H1 (cell line): Measurements from ENCODE around the gene EEF1A2. TPM values are rescaled to one million over a fixed set of nuclear protein-coding genes. Genes with fewer than 3 reads are reported as not detected.
A peak's percentile ranks its signal among the peaks of the same experiment; 100 is the strongest.

Experiments used
- CTCF ChIA-PET: fragments of 300-600 bp; sonication (Branson Sonifier 250); formaldehyde crosslinking; loops from one replicate; lab custom pipeline; 2021; ENCODE audit not compliant: partially characterized antibody; lab: Charles Lee
- POLR2A ChIA-PET: fragments of 300-600 bp; sonication (Branson Sonifier 250); formaldehyde crosslinking; loops from one replicate; lab custom pipeline; 2021; ENCODE audit warnings: inconsistent platforms; ENCODE audit not compliant: partially characterized antibody; lab: Charles Lee
- DNase-seq, 2 experiments: peaks; one replicate each; pipeline versions ENCODE4 v3.0.0 to v3.0.0-alpha.2; 2010 to 2022; ENCODE audit warnings: low spot score in 2 of 2, low read depth in 1 of 2, mixed read lengths in 1 of 2
- FAIRE-seq: peaks from 2 replicates; lab custom pipeline; 2011; peaks lifted over from hg19 to GRCh38; lab: Jason Lieb, UNC
- H2AFZ ChIP-seq: 2 replicates; pipeline ENCODE4 v1.8.1; 2012; ENCODE audit warnings: low read length, inconsistent platforms
- H2AK5ac ChIP-seq: 2 replicates; pipeline ENCODE4 v1.6.1; 2013; ENCODE audit warnings: low read depth, low read length
- H2BK120ac ChIP-seq: replicated peaks from 2 replicates; pipeline ENCODE3; 2013; ENCODE audit warnings: low read depth, low read length, inconsistent platforms
- H2BK12ac ChIP-seq: 2 replicates; pipeline ENCODE4 v1.6.1; 2013; ENCODE audit warnings: low read depth, low read length
- H2BK15ac ChIP-seq: 2 replicates; pipeline ENCODE4 v1.6.1; 2013; ENCODE audit warnings: low read length
- H2BK20ac ChIP-seq: 2 replicates; pipeline ENCODE4 v1.6.1; 2013; ENCODE audit warnings: low read length
- H2BK5ac ChIP-seq: 2 replicates; pipeline ENCODE4 v1.6.1; 2013; ENCODE audit warnings: low read depth, low read length
- H3K14ac ChIP-seq: 2 replicates; pipeline ENCODE4 v1.6.1; 2013; ENCODE audit warnings: inconsistent platforms; ENCODE audit not compliant: insufficient read length
- H3K18ac ChIP-seq: 2 replicates; pipeline ENCODE4 v1.6.1; 2013; ENCODE audit warnings: low read length; ENCODE audit errors: extremely low read depth
- H3K23ac ChIP-seq: 2 replicates; pipeline ENCODE4 v1.6.1; 2013; ENCODE audit warnings: inconsistent platforms; ENCODE audit not compliant: insufficient read length
- H3K23me2 ChIP-seq: 2 replicates; pipeline ENCODE4 v1.6.1; 2013; ENCODE audit warnings: low read depth, low read length
- H3K27ac ChIP-seq: 2 replicates; pipeline ENCODE4 v1.6.1; 2011; ENCODE audit warnings: low read depth, low read length, inconsistent platforms
- H3K27me3 ChIP-seq, 4 experiments: replicated peaks in 1 of 4; 1 replicate in 1 of 4; 2 replicates in 3 of 4; pipeline versions ENCODE4 v1.6.1 to v1.8.1; 2011 to 2013; ENCODE audit warnings: low read length in 3 of 4, mild to moderate bottlenecking in 3 of 4, inconsistent platforms in 2 of 4, mixed read lengths in 2 of 4, moderate library complexity in 1 of 4; ENCODE audit not compliant: control insufficient read depth in 3 of 4, insufficient read depth in 3 of 4; ENCODE audit errors: extremely low read depth in 1 of 4
- H3K36me3 ChIP-seq, 4 experiments: 2 replicates each; pipeline versions ENCODE4 v1.6.1 to v1.8.1; 2011 to 2013; ENCODE audit warnings: mild to moderate bottlenecking in 4 of 4, low read length in 3 of 4, moderate library complexity in 2 of 4, control low read depth in 1 of 4, inconsistent platforms in 1 of 4; ENCODE audit not compliant: insufficient read depth in 4 of 4, control insufficient read depth in 2 of 4
- H3K4ac ChIP-seq: replicated peaks from 2 replicates; pipeline ENCODE3; 2013; ENCODE audit warnings: low read length, low read depth, mixed read lengths, inconsistent platforms; ENCODE audit not compliant: insufficient read length
- H3K4me1 ChIP-seq, 4 experiments: replicated peaks in 1 of 4; 1 replicate in 1 of 4; 2 replicates in 3 of 4; pipeline versions ENCODE4 v1.6.1 to v1.8.1; 2011 to 2013; ENCODE audit warnings: low read length in 3 of 4, inconsistent platforms in 2 of 4, mixed read lengths in 1 of 4; ENCODE audit not compliant: insufficient read depth in 4 of 4, control insufficient read depth in 3 of 4
- H3K4me2 ChIP-seq, 2 experiments: 2 replicates each; pipeline versions ENCODE4 v1.6.1 to v1.8.1; 2011 to 2013; ENCODE audit warnings: low read depth in 2 of 2, low read length in 2 of 2, control low read depth in 1 of 2, inconsistent platforms in 1 of 2, mild to moderate bottlenecking in 1 of 2; ENCODE audit not compliant: insufficient read depth in 1 of 2
- H3K4me3 ChIP-seq, 4 experiments: fragments of 200-600, 300-600 bp in 1 of 4; sonication (generic), shearing (Covaris generic), sonication (Bioruptor Twin) in 1 of 4; 2 replicates each; pipeline versions ENCODE4 v1.5.1 to v1.8.1; 2011 to 2016; ENCODE audit warnings: low read length in 4 of 4, low read depth in 3 of 4, control low read depth in 2 of 4, inconsistent platforms in 2 of 4, mild to moderate bottlenecking in 2 of 4, mixed read lengths in 1 of 4, moderate library complexity in 1 of 4; ENCODE audit not compliant: insufficient read depth in 2 of 4; ENCODE audit errors: extremely low read depth in 1 of 4
- H3K56ac ChIP-seq: replicated peaks from 2 replicates; pipeline ENCODE3; 2013; ENCODE audit warnings: low read depth, mild to moderate bottlenecking, mixed read lengths, low read length, inconsistent platforms; ENCODE audit not compliant: insufficient read length
- H3K79me1 ChIP-seq: 2 replicates; pipeline ENCODE4 v1.6.1; 2013; ENCODE audit warnings: low read depth, low read length, control low read depth
- H3K79me2 ChIP-seq, 2 experiments: 2 replicates each; pipeline versions ENCODE4 v1.6.1 to v1.8.1; 2012 to 2013; ENCODE audit warnings: low read length in 2 of 2, mild to moderate bottlenecking in 2 of 2, inconsistent platforms in 1 of 2; ENCODE audit not compliant: insufficient read depth in 2 of 2, control insufficient read depth in 1 of 2
- H3K9ac ChIP-seq, 4 experiments: replicated peaks in 1 of 4; 1 replicate in 1 of 4; 2 replicates in 3 of 4; pipeline versions ENCODE4 v1.6.1 to v1.8.1; 2011 to 2013; ENCODE audit warnings: low read depth in 3 of 4, low read length in 3 of 4, control low read depth in 2 of 4, mild to moderate bottlenecking in 2 of 4, moderate library complexity in 2 of 4, inconsistent platforms in 1 of 4; ENCODE audit errors: extremely low read depth in 1 of 4
- H3K9me3 ChIP-seq, 2 experiments: 2 replicates each; pipeline versions ENCODE4 v1.6.1 to v1.8.1; 2012 to 2013; ENCODE audit warnings: mild to moderate bottlenecking in 2 of 2, moderate library complexity in 2 of 2, control low read depth in 1 of 2, inconsistent platforms in 1 of 2, low read depth in 1 of 2, low read length in 1 of 2, mixed read lengths in 1 of 2; ENCODE audit not compliant: insufficient read depth in 2 of 2
- H4K20me1 ChIP-seq, 2 experiments: replicated peaks in 1 of 2; 2 replicates each; pipeline versions ENCODE3 to v1.8.1; 2011 to 2013; ENCODE audit warnings: inconsistent platforms in 2 of 2, low read length in 2 of 2, mild to moderate bottlenecking in 1 of 2; ENCODE audit not compliant: insufficient read depth in 2 of 2, control insufficient read depth in 1 of 2
- H4K5ac ChIP-seq: 2 replicates; pipeline ENCODE4 v1.6.1; 2013; ENCODE audit warnings: low read length, low read depth, mixed read lengths, inconsistent platforms; ENCODE audit not compliant: insufficient read length
- H4K8ac ChIP-seq: 2 replicates; pipeline ENCODE4 v1.8.0; 2013; ENCODE audit warnings: mild to moderate bottlenecking, moderate library complexity, low read length, inconsistent platforms; ENCODE audit not compliant: insufficient read depth; ENCODE audit errors: extremely low read depth
- H4K91ac ChIP-seq: replicated peaks from 2 replicates; pipeline ENCODE3; 2013; ENCODE audit warnings: low read length, mixed read lengths, inconsistent platforms; ENCODE audit not compliant: insufficient read length
- ATF3 ChIP-seq: IDR thresholded peaks from 2 replicates; pipeline ENCODE4 v1.6.1; 2011; ENCODE audit warnings: low read depth, mild to moderate bottlenecking, low read length; ENCODE audit not compliant: insufficient read depth
- CHD2 ChIP-seq: IDR thresholded peaks from 2 replicates; pipeline ENCODE4 v1.6.1; 2012; ENCODE audit warnings: low read length, improper control_type of control experiment
- CTCF ChIP-seq, 3 experiments: IDR thresholded peaks; 1 replicate in 2 of 3; 2 replicates in 1 of 3; pipeline versions ENCODE4 v1.5.1 to v1.6.1; 2011; ENCODE audit warnings: low read length in 3 of 3, mild to moderate bottlenecking in 3 of 3, inconsistent platforms in 2 of 3, low read depth in 1 of 3, moderate library complexity in 1 of 3; ENCODE audit not compliant: insufficient read depth in 1 of 3; ENCODE audit errors: control extremely low read depth in 1 of 3
- HDAC6 ChIP-seq: IDR thresholded peaks from one replicate; pipeline ENCODE4 v1.7.1; 2012; ENCODE audit warnings: low read depth, mild to moderate bottlenecking, inconsistent platforms, low read length, moderate library complexity
- JUN ChIP-seq: IDR thresholded peaks from 2 replicates; pipeline ENCODE4 v1.6.1; 2011; ENCODE audit warnings: low read depth, mild to moderate bottlenecking, improper control_type of control experiment, low read length
- POLR2A ChIP-seq, 2 experiments: IDR thresholded peaks; 1 replicate in 1 of 2; 2 replicates in 1 of 2; pipeline ENCODE4 v1.6.1; 2011; ENCODE audit warnings: low read depth in 2 of 2, low read length in 2 of 2, mild to moderate bottlenecking in 2 of 2; ENCODE audit errors: control extremely low read depth in 1 of 2
- POU5F1 ChIP-seq: IDR thresholded peaks from 2 replicates; pipeline ENCODE4 v1.6.1; 2011; ENCODE audit warnings: low read depth, mild to moderate bottlenecking, low read length, moderate library complexity
- SIX5 ChIP-seq: IDR thresholded peaks from 2 replicates; pipeline ENCODE4 v1.6.1; 2011; ENCODE audit warnings: mild to moderate bottlenecking, low read depth, low read length
- SP1 ChIP-seq: IDR thresholded peaks from 2 replicates; pipeline ENCODE4 v1.6.1; 2011; ENCODE audit warnings: low read depth, low read length
- ZNF274 ChIP-seq: IDR thresholded peaks from 2 replicates; pipeline ENCODE4 v1.7.0; 2012; ENCODE audit warnings: low read length, borderline replicate concordance; ENCODE audit errors: extremely low read depth
- WGBS, 2 experiments: shearing (Covaris generic) in 1 of 2; methylation state at CpG; one replicate each; pipeline versions ENCODE4 v1.1.6 to v1.1.7; 2013 to 2015; ENCODE audit warnings: low lambda C conversion rate in 2 of 2, mixed read lengths in 2 of 2, inconsistent platforms in 1 of 2, low coverage in 1 of 2, missing lambda C conversion rate in 1 of 2; ENCODE audit not compliant: insufficient replicate concordance in 2 of 2, insufficient coverage in 1 of 2, insufficient read length in 1 of 2; ENCODE audit errors: extremely low coverage in 1 of 2, missing lambda C conversion rate in 1 of 2; 5-methylcytosine and 5-hydroxymethylcytosine counted together
- polyA plus RNA-seq, 7 experiments: library from polyadenylated mRNA; depleted of rRNA in 3 of 7; stranded (reverse) in 5 of 7; unstranded in 2 of 7; fragments of >200 nt in 5 of 7; fragments of 200-250 nt in 2 of 7; gene quantifications; 1 replicate in 5 of 7; 2 replicates in 1 of 7; 4 replicates in 1 of 7; pipeline versions ENCODE4 v1.2.1 to v1.2.3, GENCODE V29; 2011 to 2013; ENCODE audit warnings: missing spikeins in 2 of 7, mixed read lengths in 2 of 7
- total RNA-seq: library from RNA; stranded (reverse); fragmentation: NEBNext Ultra II Directional; extraction: Animal tissue kit (Norgen Biotek cat#: 25700); gene quantifications from 2 replicates; pipeline ENCODE4 v1.2.1, GENCODE V29; 2021

Gene EEF1A2
- total and polyA plus RNA-seq, 2 of the 8 experiments (the other 6 are each of a cell fraction or from before 2014, with no cell fraction given) = 7.4 to 25.8 TPM

- H3K56ac ChIP-seq = no peak overlapping the region
- CTCF ChIA-PET = no interaction called here
- TF ChIP-seq CHD2 (no peak), CTCF (IDR thresholded peaks at IDR 0.05; ENCODE audit: control extremely low read depth in 1 of 3, insufficient read depth in 1 of 3, low read depth in 1 of 3, low read length in 3 of 3) (no peak), HDAC6 (no peak), SP1 (no peak), POU5F1 (no peak), ZNF274 (no peak), ATF3 (no peak), SIX5 (no peak), JUN (no peak), POLR2A (IDR thresholded peaks at IDR 0.05; ENCODE audit: control extremely low read depth in 1 of 2, low read depth in 2 of 2, low read length in 2 of 2) (no peak)
These were observed 571 bp upstream of the EEF1A2 start for GRCh38 chr20:63499338-63499969.

More at GRCh38 chr20:63499338-63499969, 571 bp upstream of the EEF1A2 start:
- H3K27ac ChIP-seq = no peak overlapping the region
- peaks cover 0 to 4% of the 10 kb centered on the region in 2 experiments for H4K20me1 ChIP-seq
- no peaks in the 10 kb centered on the region for H3K79me2 ChIP-seq
- H2AK5ac ChIP-seq = no peak overlapping the region
- no peak overlapping the region for H2BK20ac ChIP-seq
- H4K8ac ChIP-seq = peak overlapping the region; percentile 47
- no peak overlapping the region for H4K5ac ChIP-seq
- peaks cover 11 to 42% (median 35%) of the 10 kb centered on the region in 4 experiments for H3K27me3 ChIP-seq
- H3K23ac ChIP-seq = no peak overlapping the region
- H2BK120ac ChIP-seq = no peak overlapping the region
- POLR2A ChIA-PET = interaction anchor here (1.1 kb wide), 1 partner anchor 22 kb away, joined by 5 read pairs; the partner anchor contains the start of gene PPDPF
- H3K4me2 ChIP-seq = peak overlapping the region; percentile 60 to 80
- H2BK5ac ChIP-seq = no peak overlapping the region; the same call in 1 of the 2 replicates
- FAIRE-seq = no peak
- H2BK15ac ChIP-seq = no peak overlapping the region
- H3K79me1 ChIP-seq = no peaks in the 10 kb centered on the region
- no peak overlapping the region for H2BK12ac ChIP-seq
- peaks cover 0 to 32% (median 21%) of the 10 kb centered on the region in 4 experiments; a peak in 6 of 7 replicates for H3K4me1 ChIP-seq
- peaks cover 3% of the 10 kb centered on the region; the same call in 1 of the 2 replicates for H3K23me2 ChIP-seq
- peak overlapping the region; percentile 23 to 66 (median 29); a peak in 6 of 8 replicates for H3K4me3 ChIP-seq
- WGBS, 2 experiments = 3% methylated on average over 6 of the region's 48 CpGs; no CpG with 5 or more reads in 1 of the 2 experiments
- peak overlapping the region; percentile 32; the same call in 1 of the 2 replicates for H3K18ac ChIP-seq
- H3K9ac ChIP-seq = no peak overlapping the region
- no peak overlapping the region for H3K4ac ChIP-seq
- H2AFZ ChIP-seq = no peak overlapping the region
- no peaks in the 10 kb centered on the region; a peak in 1 of 8 replicates for H3K36me3 ChIP-seq
- H3K14ac ChIP-seq = no peak overlapping the region
- H3K9me3 ChIP-seq = no peaks in the 10 kb centered on the region; a peak in 1 of 4 replicates
- H4K91ac ChIP-seq = no peak overlapping the region
- peak in 1 of 2 experiments; percentile 63 for DNase-seq
